ENCODE data around the gene YTHDC1. TPM values are rescaled to one million over a fixed set of nuclear protein-coding genes. Genes with fewer than 3 reads are reported as not detected.

YTHDC1 gene
- total RNA-seq, 3 donors from 2014 or later: 79.7 to 142 (median 80.3) TPM

DNA sequence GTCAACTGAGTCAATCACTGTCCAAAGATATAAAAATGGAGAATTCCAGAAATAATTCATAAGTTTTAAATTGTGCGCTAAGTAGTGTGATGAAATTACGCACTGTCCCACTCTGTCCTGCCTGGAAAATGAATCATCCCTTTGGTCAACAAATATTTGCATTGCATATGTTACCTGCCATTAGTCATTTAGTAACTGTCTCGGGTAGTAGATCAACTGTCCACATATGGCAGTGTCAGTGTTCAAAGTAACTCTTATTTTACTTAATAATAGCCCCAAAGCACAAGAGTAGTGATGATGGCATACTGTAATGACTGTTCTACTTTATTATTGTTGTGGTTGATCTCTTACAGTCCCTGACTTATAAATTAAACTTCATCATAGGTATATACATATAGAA, 3.4 kb downstream of the YTHDC1 start:
- Histone ChIP-seq H3K27me3 (no peaks in the 10 kb centered on the region), H3K4me1 (peaks cover 0 to 22% of the 10 kb centered on the region in 2 donors), H3K9me3 (no peaks in the 10 kb centered on the region), H3K36me3 (no peaks in the 10 kb centered on the region), H3K4me3 (peak overlapping the region in 2 of 3 donors; percentile 82 to 92), H3K27ac (peak overlapping the region in 1 of 2 donors; percentile 2)
- DNase-seq (ENCODE audit: low spot score in 2 of 2): no peak
- TF ChIP-seq, protein P1, sequence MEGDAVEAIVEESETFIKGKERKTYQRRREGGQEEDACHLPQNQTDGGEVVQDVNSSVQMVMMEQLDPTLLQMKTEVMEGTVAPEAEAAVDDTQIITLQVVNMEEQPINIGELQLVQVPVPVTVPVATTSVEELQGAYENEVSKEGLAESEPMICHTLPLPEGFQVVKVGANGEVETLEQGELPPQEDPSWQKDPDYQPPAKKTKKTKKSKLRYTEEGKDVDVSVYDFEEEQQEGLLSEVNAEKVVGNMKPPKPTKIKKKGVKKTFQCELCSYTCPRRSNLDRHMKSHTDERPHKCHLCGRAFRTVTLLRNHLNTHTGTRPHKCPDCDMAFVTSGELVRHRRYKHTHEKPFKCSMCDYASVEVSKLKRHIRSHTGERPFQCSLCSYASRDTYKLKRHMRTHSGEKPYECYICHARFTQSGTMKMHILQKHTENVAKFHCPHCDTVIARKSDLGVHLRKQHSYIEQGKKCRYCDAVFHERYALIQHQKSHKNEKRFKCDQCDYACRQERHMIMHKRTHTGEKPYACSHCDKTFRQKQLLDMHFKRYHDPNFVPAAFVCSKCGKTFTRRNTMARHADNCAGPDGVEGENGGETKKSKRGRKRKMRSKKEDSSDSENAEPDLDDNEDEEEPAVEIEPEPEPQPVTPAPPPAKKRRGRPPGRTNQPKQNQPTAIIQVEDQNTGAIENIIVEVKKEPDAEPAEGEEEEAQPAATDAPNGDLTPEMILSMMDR (IDR thresholded peaks at IDR 0.05): no peak
- TF ChIP-seq POLR2AphosphoS5 (IDR thresholded peaks at IDR 0.05) (no peak), POLR2A (IDR thresholded peaks at IDR 0.05) (no peak)
- intact Hi-C loops (cut with DNase I; ENCODE audit: low total_unique reads): no loop called here

- DNase-seq (ENCODE audit: low spot score in 2 of 2): no peak
- peak overlapping the region in 1 of 2 donors; percentile 11 for H3K27ac ChIP-seq
- no peak overlapping the region for H3K4me3 ChIP-seq
- TF ChIP-seq POLR2AphosphoS5 (IDR thresholded peaks at IDR 0.05) (no peak), POLR2A (IDR thresholded peaks at IDR 0.05) (no peak)
- TF ChIP-seq, protein P1 (IDR thresholded peaks at IDR 0.05): no peak
- H3K36me3 ChIP-seq: no peaks in the 10 kb centered on the region
- H3K4me1 ChIP-seq: peaks cover 0 to 22% of the 10 kb centered on the region in 2 donors
- H3K27me3 ChIP-seq: no peaks in the 10 kb centered on the region
- intact Hi-C loops (cut with DNase I; ENCODE audit: low total_unique reads): no loop called here
- H3K9me3 ChIP-seq: no peaks in the 10 kb centered on the region
Observed at GRCh38 chr4:68344785-68345184, 5.1 kb downstream of the YTHDC1 start.

DNA sequence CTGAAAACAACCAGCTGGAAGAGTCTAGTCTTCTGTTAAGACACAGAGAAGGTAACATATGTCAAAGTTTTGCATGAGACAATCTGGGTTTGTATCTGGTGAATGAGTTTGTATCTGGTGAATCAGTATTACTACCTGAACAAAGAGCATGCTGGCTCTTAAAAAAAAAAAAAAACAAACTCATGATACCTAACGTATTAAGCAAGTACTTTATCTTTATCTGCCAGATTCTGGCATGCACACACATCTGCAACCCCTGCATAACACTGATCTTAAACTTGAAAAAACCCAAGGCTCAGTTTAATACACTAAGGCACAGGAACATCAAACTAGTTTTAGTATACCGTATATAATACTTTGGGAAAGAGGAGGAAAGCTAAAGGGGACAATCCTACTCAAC, 5.8 kb downstream of the YTHDC1 start:
- no peak for DNase-seq (ENCODE audit: low spot score in 2 of 2)
- TF ChIP-seq, protein P1 (IDR thresholded peaks at IDR 0.05): no peak
- no peaks in the 10 kb centered on the region for H3K36me3 ChIP-seq
- no peaks in the 10 kb centered on the region for H3K27me3 ChIP-seq
- peaks cover 0 to 22% of the 10 kb centered on the region in 2 donors for H3K4me1 ChIP-seq
- intact Hi-C loops (cut with DNase I; ENCODE audit: low total_unique reads): no loop called here
- no peak overlapping the region for H3K27ac ChIP-seq
- no peaks in the 10 kb centered on the region for H3K9me3 ChIP-seq
- H3K4me3 ChIP-seq: no peak overlapping the region

DNA sequence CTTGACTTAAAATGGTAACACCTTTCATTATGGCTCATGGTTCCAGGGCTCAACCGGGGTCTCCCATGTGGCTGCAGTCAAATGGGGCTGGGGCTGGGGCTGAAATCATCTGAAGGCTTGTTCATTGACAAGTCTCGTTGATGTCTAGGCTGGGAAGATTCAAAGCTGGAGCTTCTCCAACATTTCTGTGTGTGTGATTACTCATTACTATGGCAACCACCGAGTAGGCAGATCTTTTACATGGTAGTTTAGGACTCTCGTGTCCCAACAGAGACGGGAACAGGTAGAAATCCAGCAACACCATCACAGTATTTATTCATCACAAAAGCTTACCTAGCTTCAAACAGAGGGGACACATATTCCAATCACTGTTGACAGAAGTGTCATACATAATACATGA, 7.8 kb downstream of the YTHDC1 start:
- Histone ChIP-seq H3K4me1 (peaks cover 0 to 22% of the 10 kb centered on the region in 2 donors), H3K4me3 (no peak overlapping the region), H3K9me3 (no peaks in the 10 kb centered on the region), H3K27me3 (no peaks in the 10 kb centered on the region), H3K27ac (peak overlapping the region in 1 of 2 donors; percentile 35), H3K36me3 (peaks cover 3% of the 10 kb centered on the region)
- TF ChIP-seq, protein P1 (IDR thresholded peaks at IDR 0.05): no peak
- TF ChIP-seq POLR2A (IDR thresholded peaks at IDR 0.05) (no peak), POLR2AphosphoS5 (IDR thresholded peaks at IDR 0.05) (no peak)
- intact Hi-C loops (cut with DNase I; ENCODE audit: low total_unique reads): no loop called here
- DNase-seq (ENCODE audit: low spot score in 2 of 2): no peak

DNA sequence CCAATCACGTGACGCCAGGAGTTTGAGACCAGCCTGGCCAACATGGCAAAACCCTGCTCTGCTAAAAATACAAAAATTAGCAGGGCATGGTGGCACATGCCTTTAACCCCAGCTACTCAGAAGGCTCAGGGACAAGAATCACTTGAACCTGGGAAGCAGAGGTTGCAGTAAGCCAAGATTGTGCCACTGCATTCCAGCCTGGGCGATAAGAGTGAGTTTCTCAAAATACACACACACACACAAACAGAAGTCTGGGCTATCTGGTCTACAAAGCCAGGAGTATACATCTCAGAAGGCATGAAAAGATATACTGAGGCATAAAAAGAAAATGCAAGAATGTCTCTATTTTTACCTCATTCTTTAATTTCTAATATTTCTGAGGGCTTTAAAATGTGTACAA, 11.3 kb downstream of the YTHDC1 start:
- intact Hi-C loops (cut with DNase I; ENCODE audit: low total_unique reads): no loop called here
- Histone ChIP-seq H3K27me3 (no peaks in the 10 kb centered on the region), H3K36me3 (peaks cover 4% of the 10 kb centered on the region), H3K4me1 (peaks cover 0 to 11% of the 10 kb centered on the region in 2 donors), H3K4me3 (no peak overlapping the region), H3K27ac (no peak overlapping the region), H3K9me3 (no peaks in the 10 kb centered on the region)
- no peak for DNase-seq (ENCODE audit: low spot score in 2 of 2)
- TF ChIP-seq POLR2A (IDR thresholded peaks at IDR 0.05) (no peak), POLR2AphosphoS5 (IDR thresholded peaks at IDR 0.05) (no peak)
- TF ChIP-seq, protein P1 (IDR thresholded peaks at IDR 0.05): no peak

Measured in breast epithelium (tissue), 4 donors.